HepG2 (cell line): ENCODE data around the gene UBE2S. TPM values are rescaled to one million over a fixed set of nuclear protein-coding genes. Genes with fewer than 3 reads are reported as not detected.

Experiments
- ATAC-seq: fragments of 200-7000 bp; cut with Tn5 transposase; 3 replicates; pipeline ENCODE4 v1.9.1; 2020; ENCODE audit warnings: mild to moderate bottlenecking, moderate library complexity
- BruUV-seq: library from RNA; stranded (reverse); fragments of 400-500 nt; replicated peaks from 2 replicates; lab custom pipeline; 2021; lab: Mats Ljungman, UMichigan
- CTCF ChIA-PET: fragments of 300-600 bp; formaldehyde crosslinking; extraction: SDS; loops from one replicate; lab custom pipeline; 2021; ENCODE audit warnings: low total read pairs, inconsistent platforms, low intra/inter-chr PET ratio; lab: Yijun Ruan, JAX
- POLR2A ChIA-PET: fragments of 350-600 bp; sonication (Branson Sonifier 250); formaldehyde crosslinking; loops from one replicate; lab custom pipeline; 2020; ENCODE audit warnings: antibody characterized with exemption, inconsistent platforms; lab: Yijun Ruan, JAX
- DNase-seq: peaks from one replicate; pipeline ENCODE4 v3.0.0-alpha.2; 2015; ENCODE audit warnings: low spot score
- FAIRE-seq: peaks from 3 replicates; lab custom pipeline; 2011; peaks lifted over from hg19 to GRCh38; lab: Jason Lieb, UNC
- H2AFZ ChIP-seq: one replicate; pipeline ENCODE4 v1.6.1; 2011; ENCODE audit warnings: low read length, inconsistent platforms
- H3K27ac ChIP-seq: fragments of 300-600 bp; 3 replicates; pipeline ENCODE4 v1.8.0; 2011; ENCODE audit warnings: mixed run types, mild to moderate bottlenecking, mixed read lengths, low read length, inconsistent platforms; ENCODE audit not compliant: insufficient read depth; ENCODE audit errors: extremely low read length
- H3K27me3 ChIP-seq, 2 experiments: fragments of 200-600 bp in 1 of 2; 2 replicates in 1 of 2; 3 replicates in 1 of 2; pipeline versions ENCODE4 v1.6.0 to v1.8.0; 2011; ENCODE audit warnings: low read length in 2 of 2, mild to moderate bottlenecking in 2 of 2, moderate library complexity in 2 of 2, inconsistent platforms in 1 of 2; ENCODE audit not compliant: insufficient read depth in 2 of 2, control insufficient read depth in 1 of 2
- H3K36me3 ChIP-seq, 2 experiments: fragments of 200-600 bp in 1 of 2; replicated peaks in 1 of 2; 2 replicates in 1 of 2; 3 replicates in 1 of 2; pipeline versions ENCODE4 v1.5.1 to v1.8.0; 2011; ENCODE audit warnings: low read length in 2 of 2, inconsistent platforms in 1 of 2; ENCODE audit not compliant: insufficient read depth in 2 of 2, control insufficient read depth in 1 of 2
- H3K4me1 ChIP-seq: 2 replicates; pipeline ENCODE4 v1.5.1; 2012; ENCODE audit warnings: low read length, inconsistent platforms; ENCODE audit not compliant: insufficient read depth
- H3K4me2 ChIP-seq: 2 replicates; pipeline ENCODE4 v1.6.0; 2011; ENCODE audit warnings: low read depth, low read length, inconsistent platforms
- H3K4me3 ChIP-seq, 3 experiments: fragments of 200-600 bp in 1 of 3; sonication (generic), shearing (Covaris generic) in 1 of 3; replicated peaks in 1 of 3; 2 replicates each; pipeline ENCODE4 v1.5.1; 2011 to 2016; ENCODE audit warnings: low read length in 3 of 3, inconsistent platforms in 2 of 3, low read depth in 2 of 3, mild to moderate bottlenecking in 2 of 3, control low read depth in 1 of 3, mixed read lengths in 1 of 3; ENCODE audit not compliant: insufficient read depth in 1 of 3
- H3K79me2 ChIP-seq: one replicate; pipeline ENCODE4 v1.6.1; 2011; ENCODE audit warnings: low read length, inconsistent platforms; ENCODE audit not compliant: insufficient read depth
- H3K9ac ChIP-seq: 2 replicates; pipeline ENCODE4 v1.6.0; 2011; ENCODE audit warnings: mild to moderate bottlenecking, low read depth, low read length, inconsistent platforms; ENCODE audit not compliant: insufficient read depth
- H3K9me3 ChIP-seq: 2 replicates; pipeline ENCODE4 v1.5.1; 2012; ENCODE audit warnings: mild to moderate bottlenecking, low read length
- H4K20me1 ChIP-seq: 2 replicates; pipeline ENCODE4 v1.6.0; 2011; ENCODE audit warnings: inconsistent platforms, mild to moderate bottlenecking, low read length, moderate library complexity; ENCODE audit not compliant: insufficient read depth
- CBX2 ChIP-seq, 2 experiments: fragments of 200-600 bp in 1 of 2; sonication (generic); formaldehyde crosslinking in 1 of 2; IDR thresholded peaks; 2 replicates each; pipeline versions ENCODE4 v1.7.0 to v1.8.1; 2018 to 2022; ENCODE audit warnings: low read depth in 2 of 2, low read length in 1 of 2, mild to moderate bottlenecking in 1 of 2, missing genetic modification reagents in 1 of 2
- CREB1 ChIP-seq, 2 experiments: fragments of 450-650 bp in 1 of 2; IDR thresholded peaks; 2 replicates each; pipeline ENCODE4 v1.6.1; 2016 to 2017; ENCODE audit warnings: control low read depth in 1 of 2, mild to moderate bottlenecking in 1 of 2, missing compliant biosample characterization in 1 of 2, missing genetic modification characterization in 1 of 2
- DMTF1 ChIP-seq: sonication (generic); formaldehyde crosslinking; IDR thresholded peaks from 2 replicates; pipeline ENCODE4 v1.4.0; 2020; ENCODE audit warnings: mild to moderate bottlenecking, missing genetic modification reagents
- HOXA5 ChIP-seq: sonication (generic); formaldehyde crosslinking; IDR thresholded peaks from 2 replicates; pipeline ENCODE4 v1.4.0; 2020; ENCODE audit warnings: missing genetic modification reagents
- MEIS2 ChIP-seq: sonication (generic); formaldehyde crosslinking; IDR thresholded peaks from 2 replicates; pipeline ENCODE4 v1.9.0; 2021; ENCODE audit warnings: mild to moderate bottlenecking, missing genetic modification reagents
- NFATC3 ChIP-seq: sonication (generic); formaldehyde crosslinking; IDR thresholded peaks from 2 replicates; pipeline ENCODE4 v1.5.1; 2020; ENCODE audit warnings: mild to moderate bottlenecking, missing genetic modification reagents
- NR0B2 ChIP-seq: sonication (generic); formaldehyde crosslinking; IDR thresholded peaks from 2 replicates; pipeline ENCODE4 v1.4.0; 2020; ENCODE audit warnings: mild to moderate bottlenecking, missing genetic modification reagents
- PBX2 ChIP-seq: IDR thresholded peaks from 2 replicates; pipeline ENCODE4 v1.6.1; 2016; ENCODE audit warnings: control low read depth
- PRDM4 ChIP-seq: sonication (generic); formaldehyde crosslinking; IDR thresholded peaks from 2 replicates; pipeline ENCODE4 v1.9.0; 2021; ENCODE audit warnings: missing genetic modification reagents, borderline replicate concordance
- RBAK ChIP-seq: sonication (generic); formaldehyde crosslinking; IDR thresholded peaks from 2 replicates; pipeline ENCODE4 v1.5.1; 2020; ENCODE audit warnings: mild to moderate bottlenecking, missing genetic modification reagents
- SMYD3 ChIP-seq: sonication (generic); formaldehyde crosslinking; IDR thresholded peaks from 2 replicates; pipeline ENCODE4 v1.8.1; 2023; ENCODE audit warnings: mild to moderate bottlenecking, missing genetic modification reagents
- ZFP62 ChIP-seq: sonication (generic); formaldehyde crosslinking; IDR thresholded peaks from 2 replicates; pipeline ENCODE4 v1.4.0; 2020; ENCODE audit warnings: missing genetic modification reagents
- ZIK1 ChIP-seq: sonication (generic); formaldehyde crosslinking; IDR thresholded peaks from 2 replicates; pipeline ENCODE4 v1.5.0; 2020; ENCODE audit warnings: mild to moderate bottlenecking, low read depth, missing genetic modification reagents, borderline replicate concordance
- WGBS: methylation state at CpG from one replicate; pipeline ENCODE4 v1.1.6; 2017; ENCODE audit warnings: low lambda C conversion rate; 5-methylcytosine and 5-hydroxymethylcytosine counted together
- in situ Hi-C: cut with HindIII; loops from 2 replicates; pipeline ENCODE4 v1.10.0; 2017; ENCODE audit warnings: low pct_unique_long_range_greater_than_20kb; ENCODE audit not compliant: extremely low pct_ligation_motif_present
- intact Hi-C: fragments of 100-400 bp; cut with micrococcal nuclease; formaldehyde crosslinking; loops from one replicate; pipeline ENCODE4 v1.10.0; 2022; ENCODE audit not compliant: unreplicated experiment
- polyA plus RNA-seq, 8 experiments: library from polyadenylated mRNA; depleted of rRNA in 3 of 8; stranded (reverse) in 7 of 8; unstranded in 1 of 8; fragments of >200 nt; fragmentation: Illumina TruSeq in 4 of 8; extraction: Trizol in 4 of 8; gene quantifications; 2 replicates each; pipeline versions ENCODE4 v1.2.1 to v1.2.3, GENCODE V29; 2011 to 2016; ENCODE audit warnings: low read depth in 4 of 8, missing spikeins in 1 of 8, mixed read lengths in 1 of 8; ENCODE audit not compliant: insufficient read depth in 1 of 8
- total RNA-seq, 5 experiments: library from RNA; depleted of rRNA; stranded (reverse); fragments of >200 nt; fragmentation: Illumina TruSeq; extraction: Trizol; gene quantifications; 2 replicates each; pipeline ENCODE4 v1.2.3, GENCODE V29; 2016; ENCODE audit warnings: low read depth in 1 of 5

The UBE2S gene
- total and polyA plus RNA-seq, 2 of the 13 experiments (the other 11 are each of a cell fraction or from before 2014, with no cell fraction given): 32.2 to 39.3 TPM

GRCh38 chr19:55439052-55439451 lies 31.5 kb upstream of the UBE2S start:
- ChIA-PET CTCF (no interaction called here), POLR2A (no interaction called here)
- H3K9me3 ChIP-seq: no peaks in the 10 kb centered on the region
- FAIRE-seq (no peak), DNase-seq (no peak), ATAC-seq (no peak)
- BruUV-seq: no TSS peak
- peaks cover 4% of the 10 kb centered on the region; the same call in 1 of the 2 replicates for H4K20me1 ChIP-seq
- H3K27ac ChIP-seq: no peak overlapping the region
- H3K4me2 ChIP-seq: no peak overlapping the region
- intact Hi-C loops: no loop called here
- no peak overlapping the region for H3K4me3 ChIP-seq
- no peaks in the 10 kb centered on the region for H3K79me2 ChIP-seq
- no peak for TF ChIP-seq PBX2 (CRISPR knock-in tag)
- no peak for TF ChIP-seq CREB1 (IDR thresholded peaks at IDR 0.05)
- TF ChIP-seq CREB1 (CRISPR knock-in tag; IDR thresholded peaks at IDR 0.05): no peak
- no peak for TF ChIP-seq NFATC3 (CRISPR knock-in tag)
- no peak for TF ChIP-seq ZIK1
- no peak for TF ChIP-seq DMTF1
- TF ChIP-seq CBX2 (IDR thresholded peaks at IDR 0.05; ENCODE audit: low read depth, low read length): no peak
- no peak for TF ChIP-seq CBX2 (CRISPR knock-in tag; IDR thresholded peaks at IDR 0.05; ENCODE audit: low read depth)
- TF ChIP-seq NR0B2 (CRISPR knock-in tag): no peak
- TF ChIP-seq ZFP62 (CRISPR knock-in tag): no peak
- TF ChIP-seq HOXA5: no peak
- no peak for TF ChIP-seq MEIS2 (CRISPR knock-in tag)
- no peak for TF ChIP-seq PRDM4
- TF ChIP-seq RBAK (CRISPR knock-in tag): no peak
- no peak for TF ChIP-seq SMYD3 (CRISPR knock-in tag)
- no peaks in the 10 kb centered on the region for H3K4me1 ChIP-seq
- H3K9ac ChIP-seq: no peak overlapping the region
- H2AFZ ChIP-seq: no peak overlapping the region
- WGBS: 0% methylated on average over 5 of the region's 5 CpGs
- in situ Hi-C loops: no loop called here
- H3K27me3 ChIP-seq: peaks cover 4 to 28% of the 10 kb centered on the region in 2 experiments; a peak in 4 of 5 replicates
- H3K36me3 ChIP-seq: no peaks in the 10 kb centered on the region
